Pancreas (tissue), 10 donors: ENCODE data around the gene PRKCE. TPM values are rescaled to one million over a fixed set of nuclear protein-coding genes. Genes with fewer than 3 reads are reported as not detected.

Experiments used
- ATAC-seq, 4 donors: fragments of 200-7000 bp; cut with Tn5 transposase; one replicate each; pipeline versions ENCODE4 v1.8.0 to v1.9.1; 2020; ENCODE audit warnings: mild to moderate bottlenecking in 4 of 4, moderate library complexity in 4 of 4
- DNase-seq, 6 donors: peaks; one replicate each; pipeline ENCODE4 v3.0.0-alpha.2; 2020
- FAIRE-seq: peaks from 2 replicates; lab custom pipeline; 2012; peaks lifted over from hg19 to GRCh38; lab: Jason Lieb, UNC
- H3K27ac ChIP-seq, 4 donors: fragments of 200-600 bp; sonication (generic); 1 replicate in 3 of 4; 2 replicates in 1 of 4; pipeline versions ENCODE4 v1.5.0 to v1.8.0; 2020
- H3K27me3 ChIP-seq, 4 donors: fragments of 200-600 bp; one replicate each; pipeline ENCODE4 v1.8.0; 2021
- H3K36me3 ChIP-seq, 3 donors: fragments of 200-600 bp; sonication (generic) in 1 of 3; one replicate each; pipeline versions ENCODE4 v1.5.0 to v1.8.0; 2020 to 2021
- H3K4me1 ChIP-seq, 3 donors: fragments of 200-600 bp; one replicate each; pipeline ENCODE4 v1.8.0; 2021
- H3K4me3 ChIP-seq, 4 donors: fragments of 200-600 bp; sonication (generic) in 2 of 4; one replicate each; pipeline versions ENCODE4 v1.5.0 to v1.8.0; 2020 to 2021
- H3K9me3 ChIP-seq, 4 donors: fragments of 200-600 bp; one replicate each; pipeline ENCODE4 v1.8.0; 2021
- WGBS, 2 donors: extraction: QIAGEN DNeasy Blood & Tissue Kit; methylation state at CpG; one replicate each; pipeline ENCODE4 v1.1.7; 2013; 5-methylcytosine and 5-hydroxymethylcytosine counted together
- intact Hi-C, 3 donors: fragments of 100-400 bp; cut with DNase I; formaldehyde crosslinking; loops; one replicate each; pipeline versions ENCODE4 v1.11.1 to v1.14.2; 2022
- polyA plus RNA-seq, 2 donors: library from polyadenylated mRNA; stranded (reverse); fragments of 200-250 nt; gene quantifications; one replicate each; pipeline ENCODE4 v1.2.3, GENCODE V29; 2013
- total RNA-seq, 6 donors: library from RNA; stranded (reverse); fragmentation: NEBNext Ultra II Directional in 4 of 6; extraction: Animal tissue kit (Norgen Biotek cat#: 25700) in 4 of 6; gene quantifications; one replicate each; pipeline versions ENCODE4 v1.2.1 to v1.2.4, GENCODE V29; 2021 to 2023
- TF ChIP-seq, protein P1 (sequence below), 4 donors: fragments of 200-600 bp; sonication (generic) in 3 of 4; IDR thresholded peaks; one replicate each; pipeline versions ENCODE4 v1.5.0 to v1.8.0; 2021; ENCODE audit warnings: antibody characterized with exemption in 4 of 4
- donor health status: healthy with polysubstance abuse.
- donor health status: DM: no; HTN: no; CAD: no; lungs with moderate emphysema.
- donor health status: DM: no; HTN: no; CAD: no.
- donor health status: control.
- donor health status: control.
- donor health status: Bipolar disorder and iron deficiency.
- donor health status: DM: yes; HTN: yes; CAD: no.
- donor health status: DM: no; HTN: no; CAD: no.
- donor health status: DM: no; HTN: no; CAD: no.
- donor health status: DM: yes; HTN: yes; CAD: no.

PRKCE gene
- total and polyA plus RNA-seq, 8 donors: 4.0 to 19.4 (median 10.0) TPM

DNA sequence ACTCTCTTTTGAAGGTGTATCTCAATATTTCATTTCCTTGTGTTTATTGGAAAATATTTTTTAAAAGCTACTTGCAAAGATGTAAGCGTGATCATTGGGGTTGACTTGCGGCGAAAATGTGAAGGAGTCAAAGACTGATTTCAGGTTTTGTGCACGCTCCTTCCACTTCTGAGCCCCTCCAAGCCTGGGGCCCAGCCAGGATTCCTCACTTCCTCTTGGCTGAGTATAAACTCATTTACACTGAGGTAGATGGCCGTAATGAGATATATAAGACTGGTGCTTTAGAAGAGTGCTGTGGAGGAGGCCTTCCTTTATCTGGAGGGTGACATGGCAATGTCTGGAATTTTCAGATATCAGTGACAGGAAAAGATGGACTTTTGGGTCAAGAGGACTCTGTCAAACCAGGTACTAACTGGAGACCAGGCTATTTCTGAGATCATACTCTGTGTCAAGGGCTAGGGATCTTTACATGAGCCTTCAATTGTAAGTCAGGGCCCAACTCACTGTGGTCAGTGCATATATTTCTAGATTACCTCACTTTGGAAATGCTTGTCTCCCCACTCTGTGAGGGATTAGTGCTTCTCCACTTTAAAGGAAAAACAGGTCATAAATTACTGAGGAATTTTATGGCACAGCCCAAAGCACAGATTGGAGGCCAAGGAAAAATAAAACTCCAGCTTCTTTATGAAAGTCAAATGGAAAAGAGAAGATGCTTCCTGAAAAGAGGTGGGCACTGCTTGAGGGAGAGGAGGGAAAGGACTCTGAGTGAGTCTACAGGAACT, 22.8 kb downstream of the PRKCE start:
- DNase-seq (no peak), ATAC-seq (no peak)
- H3K4me1 ChIP-seq: peaks cover 17 to 35% (median 32%) of the 10 kb centered on the region in 3 donors

DNA sequence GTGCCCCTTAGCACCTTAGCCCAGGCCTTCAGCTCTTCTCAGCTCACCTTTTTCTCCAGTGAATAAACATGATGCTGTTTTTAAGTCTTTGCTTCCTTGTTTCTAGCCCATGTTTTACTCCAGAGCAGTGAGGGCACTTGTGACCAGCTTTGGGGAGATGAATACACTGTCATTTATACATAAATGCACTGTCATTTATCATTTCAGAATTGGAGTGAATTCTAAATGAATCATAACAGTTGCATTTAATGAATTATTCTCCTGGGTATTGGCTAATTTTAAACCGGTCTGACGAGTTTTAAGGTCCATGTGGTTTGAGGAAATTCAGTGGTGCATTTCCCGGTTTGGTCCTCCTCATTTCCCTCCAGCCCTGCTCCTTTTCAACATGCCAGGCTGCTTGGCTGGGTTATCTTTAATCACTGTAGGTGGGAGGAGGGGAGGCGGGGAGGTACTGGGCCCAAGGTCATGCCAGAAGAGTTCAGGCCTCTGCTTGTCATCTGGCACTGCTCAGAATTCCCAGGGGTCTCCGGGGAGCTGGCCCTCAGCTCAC, 23.9 kb downstream of the PRKCE start:
- Histone ChIP-seq H3K27ac (peak overlapping the region; percentile 54 to 89 (median 77)), H3K36me3 (no peaks in the 10 kb centered on the region), H3K4me1 (peaks cover 22 to 38% (median 38%) of the 10 kb centered on the region in 3 donors), H3K4me3 (no peak overlapping the region), H3K27me3 (no peaks in the 10 kb centered on the region), H3K9me3 (no peaks in the 10 kb centered on the region)
- TF ChIP-seq, protein P1, sequence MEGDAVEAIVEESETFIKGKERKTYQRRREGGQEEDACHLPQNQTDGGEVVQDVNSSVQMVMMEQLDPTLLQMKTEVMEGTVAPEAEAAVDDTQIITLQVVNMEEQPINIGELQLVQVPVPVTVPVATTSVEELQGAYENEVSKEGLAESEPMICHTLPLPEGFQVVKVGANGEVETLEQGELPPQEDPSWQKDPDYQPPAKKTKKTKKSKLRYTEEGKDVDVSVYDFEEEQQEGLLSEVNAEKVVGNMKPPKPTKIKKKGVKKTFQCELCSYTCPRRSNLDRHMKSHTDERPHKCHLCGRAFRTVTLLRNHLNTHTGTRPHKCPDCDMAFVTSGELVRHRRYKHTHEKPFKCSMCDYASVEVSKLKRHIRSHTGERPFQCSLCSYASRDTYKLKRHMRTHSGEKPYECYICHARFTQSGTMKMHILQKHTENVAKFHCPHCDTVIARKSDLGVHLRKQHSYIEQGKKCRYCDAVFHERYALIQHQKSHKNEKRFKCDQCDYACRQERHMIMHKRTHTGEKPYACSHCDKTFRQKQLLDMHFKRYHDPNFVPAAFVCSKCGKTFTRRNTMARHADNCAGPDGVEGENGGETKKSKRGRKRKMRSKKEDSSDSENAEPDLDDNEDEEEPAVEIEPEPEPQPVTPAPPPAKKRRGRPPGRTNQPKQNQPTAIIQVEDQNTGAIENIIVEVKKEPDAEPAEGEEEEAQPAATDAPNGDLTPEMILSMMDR (IDR thresholded peaks at IDR 0.05): no peak
- intact Hi-C loops: no loop called here
- DNase-seq: peak; percentile 63 to 85 (median 76)
- no peak for FAIRE-seq
- ATAC-seq: peak; percentile 90 to 94 (median 93)
- 5 to 6% methylated on average over 5 of the region's 5 CpGs for WGBS, 2 donors

More for the DNA sequence above, 22.8 kb downstream of the PRKCE start:
- Histone ChIP-seq H3K27ac (peak overlapping the region; percentile 54 to 89 (median 77)), H3K27me3 (no peaks in the 10 kb centered on the region), H3K4me3 (no peak overlapping the region), H3K36me3 (no peaks in the 10 kb centered on the region), H3K9me3 (no peaks in the 10 kb centered on the region)
- FAIRE-seq: no peak
- intact Hi-C loops: no loop called here
- 97% methylated on average over 5 of the region's 5 CpGs for WGBS, 2 donors
- TF ChIP-seq, protein P1 (IDR thresholded peaks at IDR 0.05): no peak

DNA sequence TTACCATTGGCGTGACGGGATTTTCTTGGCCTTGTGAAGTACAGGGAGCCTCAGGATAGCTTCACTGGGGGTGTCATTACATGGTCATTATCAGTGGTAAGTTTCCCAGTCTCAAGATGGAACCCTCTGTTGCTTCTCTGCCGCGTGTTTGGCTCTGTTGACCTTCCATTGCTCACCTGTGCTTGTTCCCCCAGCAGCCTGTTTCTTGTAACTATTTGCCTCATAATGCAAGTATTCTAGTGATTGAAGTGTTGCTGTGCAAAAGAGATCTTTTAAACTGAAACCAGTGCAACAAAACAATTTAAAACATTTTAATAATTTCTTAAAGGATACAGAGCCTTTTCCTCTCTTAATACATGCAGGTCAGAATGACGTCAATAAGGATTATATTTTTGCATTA, 24.6 kb downstream of the PRKCE start:
- no peaks in the 10 kb centered on the region for H3K36me3 ChIP-seq
- WGBS, 2 donors: 46 to 52% methylated on average over 5 of the region's 5 CpGs
- FAIRE-seq: no peak
- H3K4me1 ChIP-seq: peaks cover 26 to 40% (median 39%) of the 10 kb centered on the region in 3 donors
- no peaks in the 10 kb centered on the region for H3K27me3 ChIP-seq
- TF ChIP-seq, protein P1 (IDR thresholded peaks at IDR 0.05): no peak
- peak overlapping the region; percentile 43 to 89 (median 70) for H3K27ac ChIP-seq
- ATAC-seq: peak; percentile 38 to 60 (median 47)
- DNase-seq: peak in 1 of 6 donors; percentile 22
- no peak overlapping the region for H3K4me3 ChIP-seq
- intact Hi-C loops: no loop called here
- no peaks in the 10 kb centered on the region for H3K9me3 ChIP-seq

DNA sequence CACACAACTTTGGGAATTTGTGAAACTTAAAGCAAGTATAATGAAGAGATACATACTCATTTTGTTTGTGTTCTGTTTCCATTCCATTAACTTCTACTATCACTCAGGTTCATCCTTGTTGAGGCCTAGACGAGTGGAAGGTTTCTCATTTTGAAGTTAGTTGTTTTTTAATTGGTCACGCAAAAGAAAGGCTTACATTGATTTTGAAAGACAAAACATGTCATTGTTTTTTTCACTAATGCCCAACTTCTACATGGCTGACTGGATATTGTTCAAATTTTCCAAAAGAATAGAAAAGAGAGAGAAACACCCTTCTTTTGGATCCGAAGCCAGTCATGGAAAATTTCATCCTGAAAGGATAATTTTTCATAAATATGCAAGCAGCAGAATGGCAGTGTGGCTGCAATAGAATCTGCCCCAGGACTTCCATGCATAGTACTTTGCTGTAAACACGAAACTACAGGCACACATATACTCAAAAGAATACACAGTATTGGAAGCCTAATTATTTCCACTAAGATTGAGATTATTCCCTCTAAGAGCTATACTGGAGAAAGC, 27.4 kb downstream of the PRKCE start:
- Histone ChIP-seq H3K36me3 (no peaks in the 10 kb centered on the region), H3K4me1 (peaks cover 26 to 44% (median 40%) of the 10 kb centered on the region in 3 donors), H3K4me3 (no peak overlapping the region), H3K27me3 (no peaks in the 10 kb centered on the region), H3K9me3 (no peaks in the 10 kb centered on the region), H3K27ac (no peak overlapping the region)
- WGBS, 2 donors: 81 to 85% methylated on average over 4 of the region's 4 CpGs
- no peak for ATAC-seq
- intact Hi-C loops: no loop called here
- TF ChIP-seq, protein P1 (IDR thresholded peaks at IDR 0.05): no peak
- no peak for FAIRE-seq
- no peak for DNase-seq
